ENCODE results near the gene GRAP2.

Gene GRAP2

GRCh38 chr22:40022536-40023240 is 121.8 kb downstream of the GRAP2 start:
- DNase-seq, result no peak
